GM18520 (cell line): Measurements from ENCODE around the gene MALL.
"Not testable (repeated sequence)": the region's sequence is repeated elsewhere in the genome, so short reads cannot be mapped to it uniquely, and the experiment has no call there.

Experiments used
- ATAC-seq: cut with Tn5 transposase; IDR thresholded peaks from one replicate; pipeline ENCODE4 v1.9.1; 2021; ENCODE audit not compliant: unreplicated experiment

The MALL gene

GRCh38 chr2:110054521-110055407 is 60.9 kb downstream of the MALL start:
- not testable (repeated sequence) for ATAC-seq

- ATAC-seq: not testable (repeated sequence)
Observed at GRCh38 chr2:110053688-110054087, 61.9 kb downstream of the MALL start.

DNA sequence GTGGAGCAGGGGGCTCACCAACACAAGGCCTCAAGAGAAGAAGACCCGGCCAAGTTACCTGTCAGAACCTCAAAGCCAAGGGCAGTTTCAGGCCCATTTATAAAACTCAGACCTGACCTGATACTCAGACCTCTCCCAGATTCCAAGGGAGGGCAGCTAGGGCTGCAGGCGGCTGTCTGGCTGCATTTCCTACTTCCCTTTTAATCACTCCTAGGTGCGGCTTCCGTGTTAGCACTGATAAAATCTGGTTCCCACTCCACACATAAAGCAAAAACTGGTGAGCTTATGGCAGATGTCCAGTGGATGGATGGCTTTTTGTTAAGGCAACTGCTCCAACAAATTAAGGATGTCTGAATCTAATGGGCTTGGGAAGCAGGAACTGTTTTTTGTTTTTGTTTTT is 63.5 kb downstream of the MALL start:
- ATAC-seq: not testable (repeated sequence)

DNA sequence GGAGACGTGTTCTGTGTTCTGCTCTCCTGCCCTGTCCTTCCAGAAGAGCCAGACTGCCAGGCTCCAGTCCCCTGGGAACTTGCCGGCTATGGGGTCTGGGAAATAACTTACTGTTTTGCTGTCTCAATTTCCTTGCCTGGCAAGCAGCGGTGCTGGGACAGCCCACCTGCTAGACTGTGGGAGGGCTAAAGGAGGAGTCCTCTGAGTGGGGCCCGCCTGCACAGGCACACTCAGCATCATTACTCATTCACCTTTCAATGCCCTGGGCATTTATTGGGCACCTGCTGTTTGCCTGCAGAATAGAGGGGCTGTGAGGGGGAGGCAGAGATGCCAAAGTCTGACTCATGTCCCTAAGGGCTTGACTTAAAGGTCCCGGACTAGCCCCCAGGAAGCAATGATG is 65.4 kb downstream of the MALL start:
- not testable (repeated sequence) for ATAC-seq

- ATAC-seq: not testable (repeated sequence)
Observed at GRCh38 chr2:110049769-110050168, 65.9 kb downstream of the MALL start.

GRCh38 chr2:110048255-110049197 is 67.1 kb downstream of the MALL start:
- not testable (repeated sequence) for ATAC-seq

- ATAC-seq: not testable (repeated sequence)
Observed at GRCh38 chr2:110047225-110047624, 68.4 kb downstream of the MALL start.

DNA sequence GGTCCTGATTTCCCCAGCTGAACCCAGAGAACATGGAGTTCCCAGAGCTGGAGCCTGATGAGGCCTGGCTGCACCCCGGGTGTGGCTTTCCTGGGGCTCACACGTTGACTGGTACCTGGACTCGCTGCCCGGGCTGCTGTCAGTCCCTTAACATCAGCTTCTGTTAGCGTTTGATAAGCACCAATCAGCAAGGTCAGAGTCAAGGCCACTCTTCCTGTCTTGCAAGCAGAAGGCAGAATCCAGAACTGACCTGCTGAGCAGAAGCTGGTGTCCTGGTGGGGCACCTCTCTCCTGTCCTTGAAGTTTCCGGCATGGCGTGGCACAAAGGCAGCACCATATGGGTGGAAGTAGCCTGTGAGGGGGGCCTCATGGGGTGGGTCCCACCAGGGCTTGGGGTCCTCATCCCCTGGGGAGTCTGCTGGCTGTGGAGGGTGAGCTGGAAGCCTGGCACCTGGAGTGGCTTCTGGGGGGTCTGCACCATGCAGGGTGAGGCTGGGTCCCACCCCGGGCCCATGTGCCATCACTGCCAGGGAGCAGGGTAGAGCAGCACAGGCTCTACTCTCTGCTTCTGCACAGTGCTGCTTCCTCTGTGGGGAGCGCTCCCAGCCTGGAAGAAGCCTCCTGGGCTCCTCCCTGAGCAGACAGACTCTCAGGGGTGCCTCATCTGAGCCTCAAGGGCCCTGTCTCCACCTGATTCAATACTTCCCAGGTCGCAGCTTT is 73.5 kb downstream of the MALL start:
- ATAC-seq: not testable (repeated sequence)

- ATAC-seq: not testable (repeated sequence)
Observed at GRCh38 chr2:110037336-110037735, 78.3 kb downstream of the MALL start.

DNA sequence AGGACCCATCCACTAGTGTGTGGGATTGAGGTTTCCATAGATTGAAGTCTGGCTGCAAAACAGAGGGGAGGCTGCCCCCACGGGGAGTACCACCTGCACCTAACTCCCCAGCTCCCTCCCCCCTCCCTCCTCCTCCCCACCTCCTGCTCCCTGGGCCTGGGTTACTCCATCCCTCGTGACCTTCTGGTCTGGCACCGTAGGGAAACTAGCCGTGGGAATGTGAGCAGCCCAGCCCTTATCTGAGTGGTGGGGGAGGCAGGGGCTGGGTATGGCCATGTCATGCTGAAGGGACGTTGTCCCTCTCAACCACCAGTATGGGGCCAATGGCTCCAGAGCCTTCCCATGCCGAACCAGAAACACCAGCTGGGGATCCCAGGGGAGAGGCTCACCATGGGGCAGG is 80.2 kb downstream of the MALL start:
- ATAC-seq: not testable (repeated sequence)

DNA sequence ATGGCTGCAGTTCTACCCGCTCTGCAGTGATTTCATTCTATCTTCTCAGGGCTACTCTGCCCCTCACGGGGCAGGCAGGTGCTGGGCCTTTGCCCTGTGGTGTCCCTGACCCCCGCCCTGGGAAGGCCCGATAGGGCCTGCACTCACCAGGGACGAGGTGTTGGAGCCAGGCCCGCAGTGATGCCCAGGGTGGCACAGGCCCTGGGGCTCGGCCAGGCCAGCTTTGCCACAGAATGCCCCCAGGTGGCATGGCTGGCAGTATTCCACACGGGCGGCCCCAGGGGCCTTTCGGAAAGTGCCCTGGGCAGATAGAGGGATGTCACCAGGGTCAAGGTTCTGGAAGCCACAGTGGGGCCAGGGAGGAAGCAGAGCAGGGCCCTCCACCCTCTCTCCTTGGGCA is 80.7 kb downstream of the MALL start:
- not testable (repeated sequence) for ATAC-seq
